ENCODE results near the gene CSRP1.
"Not testable (repeated sequence)": the region's sequence is repeated elsewhere in the genome, so short reads cannot be mapped to it uniquely, and the experiment has no call there.

Gene CSRP1

DNA sequence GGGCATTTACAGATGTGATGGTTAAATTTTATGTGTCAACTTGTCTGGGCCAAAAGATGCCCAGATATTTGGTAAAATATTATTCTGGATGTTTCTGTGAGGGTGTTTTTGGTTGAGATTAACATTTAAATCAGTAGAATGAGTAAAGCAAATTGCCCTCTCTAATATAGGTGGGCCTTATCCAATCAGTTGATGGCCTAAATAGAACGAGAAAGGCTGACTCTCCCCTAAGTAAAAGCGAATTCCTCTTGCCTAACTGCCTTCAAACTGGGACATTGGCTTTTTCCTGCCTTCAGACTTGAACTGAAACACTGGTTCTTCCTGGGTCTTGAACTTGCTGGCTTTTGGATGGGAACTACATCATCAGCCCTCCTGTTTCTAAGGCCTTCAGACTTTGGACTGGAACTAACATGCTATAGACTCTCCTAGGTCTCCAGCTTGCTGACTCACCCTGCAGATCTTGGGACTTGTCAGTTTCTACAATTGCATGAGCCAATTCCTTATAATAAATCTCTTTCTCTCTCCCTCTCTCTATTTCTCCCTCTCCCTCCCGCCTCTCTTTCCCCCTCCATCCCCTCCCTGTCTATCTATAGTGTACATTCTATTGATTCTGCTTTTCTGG, 21.8 kb upstream of the CSRP1 start:
- H3K9me3 ChIP-seq (ENCODE audit: severe bottlenecking), result peaks cover 13% of the 10 kb centered on the region
- TF ChIP-seq CTCF (IDR thresholded peaks at IDR 0.05; ENCODE audit: low read depth, low read length), result no peak
- no peak for DNase-seq
- H3K36me3 ChIP-seq, result no peaks in the 10 kb centered on the region
- H3K4me3 ChIP-seq (ENCODE audit: low read depth, low read length), result no peak overlapping the region
- H3K27me3 ChIP-seq (ENCODE audit: insufficient read depth, low read depth, severe bottlenecking), result no peaks in the 10 kb centered on the region
- H3K27ac ChIP-seq, result no peak overlapping the region

- Histone ChIP-seq H3K4me3 (ENCODE audit: low read depth, low read length) (no peak overlapping the region), H3K9me3 (ENCODE audit: severe bottlenecking) (peaks cover 19% of the 10 kb centered on the region), H3K27me3 (ENCODE audit: insufficient read depth, low read depth, severe bottlenecking) (no peaks in the 10 kb centered on the region), H3K27ac (no peak overlapping the region), H3K36me3 (no peaks in the 10 kb centered on the region)
- TF ChIP-seq CTCF (IDR thresholded peaks at IDR 0.05; ENCODE audit: low read depth, low read length), result no peak
- DNase-seq, result no peak
Measured at GRCh38 chr1:201527879-201528278, 21.0 kb upstream of the CSRP1 start.

DNA sequence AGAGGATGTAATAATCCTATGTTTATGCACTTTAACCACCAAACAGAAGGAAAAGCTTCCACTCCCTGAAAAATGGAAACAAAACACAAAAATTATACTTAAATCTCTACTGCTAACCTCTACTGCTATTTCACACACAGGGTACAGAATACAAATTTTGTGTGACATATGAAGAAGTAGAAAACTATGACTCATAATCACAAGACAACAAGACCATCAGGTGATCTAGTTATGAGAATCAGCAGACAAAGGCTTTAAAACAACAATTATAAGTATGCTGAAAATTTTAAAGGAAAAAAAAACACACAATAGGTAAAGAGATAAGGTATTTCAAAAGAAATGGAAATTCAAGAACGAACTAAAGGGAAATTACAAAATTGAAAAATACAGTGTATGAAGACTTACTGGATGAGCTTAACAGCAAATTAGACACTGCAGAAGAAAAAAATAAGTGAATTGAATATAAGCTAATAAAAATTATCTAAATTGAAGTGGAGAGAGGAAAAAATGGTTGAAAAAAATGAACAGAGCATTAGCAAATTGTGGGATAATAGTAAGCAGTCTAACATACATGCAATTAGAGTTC, 18.4 kb upstream of the CSRP1 start:
- DNase-seq, result no peak
- no peak overlapping the region for H3K27ac ChIP-seq
- no peak overlapping the region for H3K4me3 ChIP-seq (ENCODE audit: low read depth, low read length)
- peaks cover 19% of the 10 kb centered on the region for H3K9me3 ChIP-seq (ENCODE audit: severe bottlenecking)
- no peaks in the 10 kb centered on the region for H3K36me3 ChIP-seq
- H3K27me3 ChIP-seq (ENCODE audit: insufficient read depth, low read depth, severe bottlenecking), result no peaks in the 10 kb centered on the region
- TF ChIP-seq CTCF (IDR thresholded peaks at IDR 0.05; ENCODE audit: low read depth, low read length), result no peak

GRCh38 chr1:201520046-201520575, 13.2 kb upstream of the CSRP1 start:
- H3K4me3 ChIP-seq (ENCODE audit: low read depth, low read length); H3K27ac ChIP-seq; H3K36me3 ChIP-seq; DNase-seq; H3K27me3 ChIP-seq (ENCODE audit: insufficient read depth, low read depth, severe bottlenecking): not testable (repeated sequence)
- H3K9me3 ChIP-seq (ENCODE audit: severe bottlenecking), result peaks cover 19% of the 10 kb centered on the region

- Histone ChIP-seq H3K36me3 (no peaks in the 10 kb centered on the region), H3K9me3 (ENCODE audit: severe bottlenecking) (peaks cover under 1% of the 10 kb centered on the region), H3K27ac (no peak overlapping the region), H3K27me3 (ENCODE audit: insufficient read depth, low read depth, severe bottlenecking) (no peaks in the 10 kb centered on the region), H3K4me3 (ENCODE audit: low read depth, low read length) (no peak overlapping the region)
- no peak for DNase-seq
- TF ChIP-seq CTCF (IDR thresholded peaks at IDR 0.05; ENCODE audit: low read depth, low read length), result no peak
Measured at GRCh38 chr1:201518071-201518470, 11.1 kb upstream of the CSRP1 start.

GRCh38 chr1:201517631-201518030, 10.7 kb upstream of the CSRP1 start:
- DNase-seq, result peak; percentile 66
- Histone ChIP-seq H3K27ac (peak overlapping the region; percentile 26), H3K36me3 (no peaks in the 10 kb centered on the region), H3K27me3 (ENCODE audit: insufficient read depth, low read depth, severe bottlenecking) (no peaks in the 10 kb centered on the region), H3K9me3 (ENCODE audit: severe bottlenecking) (no peaks in the 10 kb centered on the region), H3K4me3 (ENCODE audit: low read depth, low read length) (no peak overlapping the region)
- TF ChIP-seq CTCF (IDR thresholded peaks at IDR 0.05; ENCODE audit: low read depth, low read length), result no peak

Measured in WERI-Rb-1 (cell line).